HG02970 (cell line): Measurements from ENCODE around the gene UFSP2.

Experiments
- ATAC-seq: cut with Tn5 transposase; IDR thresholded peaks from one replicate; pipeline ENCODE4 v1.9.1; 2021; ENCODE audit warnings: mild to moderate bottlenecking, moderate library complexity, moderate number of reproducible peaks; ENCODE audit not compliant: unreplicated experiment, low FRiP score

The UFSP2 gene

DNA sequence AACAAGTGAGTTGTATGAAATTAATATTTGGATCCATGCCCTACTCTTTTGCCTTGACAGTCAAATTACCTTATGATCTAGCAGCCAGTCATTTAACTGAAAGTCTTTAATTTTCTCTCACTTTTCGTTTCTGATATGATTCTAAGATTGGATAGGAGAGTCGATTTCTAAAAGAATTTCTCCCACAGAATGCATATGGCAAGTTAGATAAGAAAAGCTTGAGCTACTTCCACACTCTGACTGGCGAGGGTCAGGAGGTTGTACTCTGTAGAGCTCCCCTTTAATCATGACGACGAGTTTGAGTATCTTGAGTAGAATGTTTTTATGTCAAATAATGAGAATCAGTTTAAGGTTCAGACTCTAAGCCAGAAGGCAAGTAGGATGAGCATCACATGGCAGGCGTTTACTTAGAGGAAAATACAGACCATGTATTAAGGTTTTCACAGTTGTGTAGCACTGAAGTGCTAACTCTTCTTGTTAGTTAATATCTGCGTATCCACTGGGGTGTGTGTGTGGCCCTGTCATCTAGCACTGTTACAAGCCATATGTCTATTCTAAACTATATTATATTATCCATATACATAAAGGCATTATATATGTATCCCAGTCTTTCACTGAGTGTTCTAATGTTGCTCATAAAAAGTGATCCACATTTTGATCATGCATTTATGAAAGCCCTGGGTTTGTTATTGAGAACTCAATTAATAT, 67.9 kb downstream of the UFSP2 start:
- no peak for ATAC-seq

- ATAC-seq, result no peak
Observed at GRCh38 chr4:185357211-185357610, 68.6 kb downstream of the UFSP2 start.

DNA sequence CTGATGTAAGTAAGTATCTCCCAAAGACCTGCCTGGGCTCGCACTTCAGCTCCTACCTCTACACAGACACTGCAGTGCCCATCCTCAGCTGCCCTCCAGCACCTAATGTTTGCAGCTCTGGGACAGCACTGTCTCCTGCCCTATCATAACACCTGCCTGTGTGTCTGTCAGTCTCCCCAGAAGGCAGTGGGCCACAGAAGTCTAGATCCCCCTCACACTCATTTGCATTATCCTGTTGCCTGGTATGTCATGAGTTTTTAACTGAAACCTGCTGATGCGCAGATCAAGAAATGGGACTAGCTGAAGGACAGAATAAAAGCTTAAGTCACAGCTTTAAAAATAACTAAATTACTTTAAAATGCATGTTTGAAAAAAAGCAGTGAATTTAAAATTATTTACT, 73.0 kb downstream of the UFSP2 start:
- ATAC-seq, result no peak

- ATAC-seq, result no peak
Observed at GRCh38 chr4:185352202-185352601, 73.6 kb downstream of the UFSP2 start.

DNA sequence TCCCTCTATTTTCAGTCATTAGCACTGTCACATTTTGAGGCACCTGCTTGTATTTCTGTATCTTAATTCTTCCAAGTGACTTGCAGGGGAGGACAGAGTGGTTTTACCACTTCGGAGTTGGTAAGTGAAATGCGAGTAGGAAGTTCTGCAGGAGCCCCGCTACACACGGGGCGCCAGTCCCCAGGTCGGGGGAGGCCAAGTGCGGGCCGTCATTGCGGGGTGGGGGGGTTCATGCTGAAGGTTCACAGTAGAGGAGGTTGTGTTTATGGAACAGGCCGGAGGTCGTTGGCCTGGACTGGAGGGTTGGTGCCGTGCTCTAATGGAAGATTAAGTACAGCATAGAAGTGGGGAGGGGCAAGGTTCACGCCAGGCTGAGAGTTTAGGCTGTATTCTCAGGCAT, 74.1 kb downstream of the UFSP2 start:
- ATAC-seq, result no peak
